Activated naive CD8-positive, alpha-beta T cell treated with anti-CD3 and anti-CD28 coated beads, Interleukin-2, amount 10 ng/mL, durations not matched to agents 7 days and 5 days (primary cell): ENCODE results near the gene ATG2B. TPM values are rescaled to one million over a fixed set of nuclear protein-coding genes. Genes with fewer than 3 reads are reported as not detected.

Experiments used
- ATAC-seq: fragments of 150-1000 bp; cut with Tn5 transposase; one replicate; pipeline ENCODE4 v1.10.0; 2021; ENCODE audit warnings: low read depth, moderate library complexity
- POLR2A ChIA-PET: fragments of 350-600 bp; sonication (Branson Sonifier 250); formaldehyde crosslinking; loops from one replicate; lab custom pipeline; 2021; ENCODE audit warnings: antibody characterized with exemption; lab: Charles Lee
- DNase-seq: peaks from one replicate; pipeline ENCODE4 v3.0.0; 2021
- H3K27ac Mint-ChIP-seq: one replicate; pipeline ENCODE4 v1.8.0; 2022; ENCODE audit warnings: mild to moderate bottlenecking, mixed read lengths
- H3K27me3 Mint-ChIP-seq: one replicate; pipeline ENCODE4 v1.8.0; 2022; ENCODE audit warnings: mild to moderate bottlenecking, moderate library complexity, mixed read lengths
- H3K36me3 Mint-ChIP-seq: one replicate; pipeline ENCODE4 v1.8.0; 2021; ENCODE audit warnings: mild to moderate bottlenecking, mixed read lengths
- H3K4me1 Mint-ChIP-seq: one replicate; pipeline ENCODE4 v1.8.0; 2021; ENCODE audit warnings: mixed read lengths
- H3K4me3 Mint-ChIP-seq: one replicate; pipeline ENCODE4 v1.8.0; 2022; ENCODE audit warnings: mild to moderate bottlenecking, moderate library complexity, mixed read lengths
- H3K9me3 Mint-ChIP-seq: one replicate; pipeline ENCODE4 v1.8.0; 2021; ENCODE audit warnings: mixed read lengths
- total RNA-seq, 2 experiments: library from RNA; stranded (reverse); gene quantifications; one replicate each; pipeline ENCODE4 v1.2.3, GENCODE V29; 2021

ATG2B gene
- total RNA-seq, 2 experiments from 2014 or later: 15.9 to 19.7 TPM

- no peak for DNase-seq
- peaks cover 24% of the 10 kb centered on the region for H3K27me3 Mint-ChIP-seq
- no peak overlapping the region for H3K27ac Mint-ChIP-seq
- H3K4me1 Mint-ChIP-seq: no peaks in the 10 kb centered on the region
- no peaks in the 10 kb centered on the region for H3K9me3 Mint-ChIP-seq
- no peak for ATAC-seq
- H3K36me3 Mint-ChIP-seq: no peaks in the 10 kb centered on the region
- POLR2A ChIA-PET: no interaction called here
- no peak overlapping the region for H3K4me3 Mint-ChIP-seq
Measured at GRCh38 chr14:96260341-96260821, 102.8 kb downstream of the ATG2B start.

GRCh38 chr14:96257900-96258299 is 105.2 kb downstream of the ATG2B start:
- no peaks in the 10 kb centered on the region for H3K4me1 Mint-ChIP-seq
- H3K27ac Mint-ChIP-seq: no peak overlapping the region
- H3K4me3 Mint-ChIP-seq: no peak overlapping the region
- no peaks in the 10 kb centered on the region for H3K9me3 Mint-ChIP-seq
- ATAC-seq (no peak), DNase-seq (no peak)
- POLR2A ChIA-PET: interaction anchor here (0.6 kb wide), 1 partner anchor 209 kb away, joined by 3 read pairs; no protein-coding TSS in a partner anchor
- H3K36me3 Mint-ChIP-seq: no peaks in the 10 kb centered on the region
- peaks cover 24% of the 10 kb centered on the region for H3K27me3 Mint-ChIP-seq

GRCh38 chr14:96257056-96257455 is 106.1 kb downstream of the ATG2B start:
- DNase-seq (no peak), ATAC-seq (no peak)
- peaks cover 23% of the 10 kb centered on the region for H3K27me3 Mint-ChIP-seq
- no peaks in the 10 kb centered on the region for H3K36me3 Mint-ChIP-seq
- POLR2A ChIA-PET: interaction anchor here (0.6 kb wide), 1 partner anchor 208 kb away, joined by 3 read pairs; no protein-coding TSS in a partner anchor
- no peaks in the 10 kb centered on the region for H3K4me1 Mint-ChIP-seq
- no peak overlapping the region for H3K27ac Mint-ChIP-seq
- H3K9me3 Mint-ChIP-seq: no peaks in the 10 kb centered on the region
- no peak overlapping the region for H3K4me3 Mint-ChIP-seq

- H3K9me3 Mint-ChIP-seq: no peaks in the 10 kb centered on the region
- DNase-seq: no peak
- POLR2A ChIA-PET: no interaction called here
- no peaks in the 10 kb centered on the region for H3K4me1 Mint-ChIP-seq
- no peak overlapping the region for H3K27ac Mint-ChIP-seq
- H3K4me3 Mint-ChIP-seq: no peak overlapping the region
- ATAC-seq: no peak
- H3K27me3 Mint-ChIP-seq: peaks cover 19% of the 10 kb centered on the region
- no peaks in the 10 kb centered on the region for H3K36me3 Mint-ChIP-seq
Measured at GRCh38 chr14:96256407-96256806, 106.7 kb downstream of the ATG2B start.

GRCh38 chr14:96255501-96256366 is 107.4 kb downstream of the ATG2B start, which contains the start of gene BDKRB1:
BDKRB1 (plus strand) TSS chr14:96256210; CDS start chr14:96263683, 7,473 bp downstream.
- Mint-ChIP-seq H3K4me3 (no peak within 1 kb of the TSS), H3K36me3 (no peaks in the 10 kb centered on the region), H3K4me1 (no peaks in the 10 kb centered on the region), H3K27ac (no peak within 1 kb of the TSS), H3K27me3 (peaks cover 12% of the 10 kb centered on the region), H3K9me3 (no peaks in the 10 kb centered on the region)
- POLR2A ChIA-PET: no interaction called here
- DNase-seq (no peak), ATAC-seq (no peak)

GRCh38 chr14:96254687-96255086 is 108.5 kb downstream of the ATG2B start:
- H3K27ac Mint-ChIP-seq: no peak overlapping the region
- H3K9me3 Mint-ChIP-seq: no peaks in the 10 kb centered on the region
- no peaks in the 10 kb centered on the region for H3K4me1 Mint-ChIP-seq
- DNase-seq: no peak
- H3K27me3 Mint-ChIP-seq: peaks cover 10% of the 10 kb centered on the region
- POLR2A ChIA-PET: no interaction called here
- H3K4me3 Mint-ChIP-seq: no peak overlapping the region
- no peaks in the 10 kb centered on the region for H3K36me3 Mint-ChIP-seq
- ATAC-seq: no peak

- H3K4me1 Mint-ChIP-seq: no peaks in the 10 kb centered on the region
- H3K36me3 Mint-ChIP-seq: no peaks in the 10 kb centered on the region
- no peak overlapping the region for H3K27ac Mint-ChIP-seq
- POLR2A ChIA-PET: no interaction called here
- ATAC-seq (no peak), DNase-seq (no peak)
- H3K27me3 Mint-ChIP-seq: peaks cover 10% of the 10 kb centered on the region
- H3K9me3 Mint-ChIP-seq: no peaks in the 10 kb centered on the region
- no peak overlapping the region for H3K4me3 Mint-ChIP-seq
Measured at GRCh38 chr14:96252999-96253539, 110.1 kb downstream of the ATG2B start.

- Mint-ChIP-seq H3K4me3 (no peak overlapping the region), H3K4me1 (no peaks in the 10 kb centered on the region), H3K36me3 (no peaks in the 10 kb centered on the region), H3K27ac (no peak overlapping the region), H3K9me3 (no peaks in the 10 kb centered on the region), H3K27me3 (peaks cover 9% of the 10 kb centered on the region)
- POLR2A ChIA-PET: no interaction called here
- no peak for DNase-seq
- no peak for ATAC-seq
Measured at GRCh38 chr14:96252323-96252998, 110.7 kb downstream of the ATG2B start.

- H3K4me3 Mint-ChIP-seq: no peak overlapping the region
- no peaks in the 10 kb centered on the region for H3K36me3 Mint-ChIP-seq
- H3K27me3 Mint-ChIP-seq: peaks cover 5% of the 10 kb centered on the region
- POLR2A ChIA-PET: no interaction called here
- DNase-seq (no peak), ATAC-seq (no peak)
- no peaks in the 10 kb centered on the region for H3K4me1 Mint-ChIP-seq
- no peaks in the 10 kb centered on the region for H3K9me3 Mint-ChIP-seq
- no peak overlapping the region for H3K27ac Mint-ChIP-seq
Measured at GRCh38 chr14:96251656-96252155, 111.4 kb downstream of the ATG2B start.

- no peak for ATAC-seq
- POLR2A ChIA-PET: no interaction called here
- H3K27ac Mint-ChIP-seq: no peak overlapping the region
- no peaks in the 10 kb centered on the region for H3K9me3 Mint-ChIP-seq
- no peaks in the 10 kb centered on the region for H3K4me1 Mint-ChIP-seq
- DNase-seq: no peak
- no peaks in the 10 kb centered on the region for H3K36me3 Mint-ChIP-seq
- H3K4me3 Mint-ChIP-seq: no peak overlapping the region
- peaks cover 4% of the 10 kb centered on the region for H3K27me3 Mint-ChIP-seq
Measured at GRCh38 chr14:96250485-96250884, 112.7 kb downstream of the ATG2B start.

- Mint-ChIP-seq H3K27me3 (peaks cover 4% of the 10 kb centered on the region), H3K27ac (no peak overlapping the region), H3K36me3 (no peaks in the 10 kb centered on the region), H3K4me1 (no peaks in the 10 kb centered on the region), H3K4me3 (no peak overlapping the region), H3K9me3 (no peaks in the 10 kb centered on the region)
- POLR2A ChIA-PET: no interaction called here
- DNase-seq (no peak), ATAC-seq (no peak)
Measured at GRCh38 chr14:96249029-96249428, 114.1 kb downstream of the ATG2B start.

- H3K4me3 Mint-ChIP-seq: no peak overlapping the region
- DNase-seq (no peak), ATAC-seq (no peak)
- H3K4me1 Mint-ChIP-seq: no peaks in the 10 kb centered on the region
- H3K27ac Mint-ChIP-seq: no peak overlapping the region
- peaks cover 4% of the 10 kb centered on the region for H3K27me3 Mint-ChIP-seq
- no peaks in the 10 kb centered on the region for H3K9me3 Mint-ChIP-seq
- H3K36me3 Mint-ChIP-seq: no peaks in the 10 kb centered on the region
- POLR2A ChIA-PET: no interaction called here
Measured at GRCh38 chr14:96247031-96247430, 116.1 kb downstream of the ATG2B start.

- Mint-ChIP-seq H3K36me3 (no peaks in the 10 kb centered on the region), H3K27ac (no peak overlapping the region), H3K4me1 (no peaks in the 10 kb centered on the region), H3K4me3 (no peak overlapping the region), H3K9me3 (no peaks in the 10 kb centered on the region), H3K27me3 (peaks cover 4% of the 10 kb centered on the region)
- ATAC-seq (no peak), DNase-seq (no peak)
- POLR2A ChIA-PET: no interaction called here
Measured at GRCh38 chr14:96246539-96246847, 116.6 kb downstream of the ATG2B start.
